IMR-90 (cell line): ENCODE results near the gene MAP2K6. TPM values are rescaled to one million over a fixed set of nuclear protein-coding genes. Genes with fewer than 3 reads are reported as not detected.

Source experiments
- ATAC-seq: fragments of 200-7000 bp; cut with Tn5 transposase; 2 replicates; pipeline ENCODE4 v1.9.1; 2020; ENCODE audit warnings: low read depth, mild to moderate bottlenecking, moderate library complexity
- BruUV-seq: library from RNA; stranded (reverse); fragments of 400-500 nt; replicated peaks from 2 replicates; lab custom pipeline; 2021; lab: Mats Ljungman, UMichigan
- CTCF ChIA-PET: fragments of 300-600 bp; formaldehyde crosslinking; extraction: SDS; loops from one replicate; lab custom pipeline; 2021; ENCODE audit warnings: antibody characterized with exemption; lab: Yijun Ruan, JAX
- POLR2A ChIA-PET: fragments of 300-600 bp; sonication (Branson Sonifier 250); formaldehyde crosslinking; loops from one replicate; lab custom pipeline; 2022; ENCODE audit warnings: antibody characterized with exemption; ENCODE audit not compliant: unreplicated experiment; lab: Charles Lee
- DNase-seq: peaks from one replicate; pipeline ENCODE4 v3.0.0; 2013
- H2AFZ ChIP-seq: replicated peaks from 2 replicates; pipeline ENCODE3; 2013; ENCODE audit warnings: low read length, mild to moderate bottlenecking; ENCODE audit not compliant: poor library complexity
- H2AK5ac ChIP-seq: 2 replicates; pipeline ENCODE4 v1.6.1; 2013; ENCODE audit warnings: low read depth, low read length, inconsistent platforms
- H2AK9ac ChIP-seq: replicated peaks from 2 replicates; pipeline ENCODE3; 2013; ENCODE audit warnings: mild to moderate bottlenecking, low read depth, low read length, moderate library complexity; ENCODE audit not compliant: poor library complexity
- H2BK120ac ChIP-seq: 2 replicates; pipeline ENCODE4 v1.6.1; 2013; ENCODE audit warnings: low read depth, low read length, inconsistent platforms
- H2BK15ac ChIP-seq: 3 replicates; pipeline ENCODE4 v1.6.1; 2013; ENCODE audit warnings: low read depth, low read length, inconsistent platforms
- H2BK20ac ChIP-seq: 2 replicates; pipeline ENCODE4 v1.6.1; 2013; ENCODE audit warnings: low read depth, mild to moderate bottlenecking, inconsistent platforms, low read length, moderate library complexity
- H2BK5ac ChIP-seq: 2 replicates; pipeline ENCODE4 v1.6.1; 2013; ENCODE audit warnings: mild to moderate bottlenecking, low read depth, low read length, inconsistent platforms; ENCODE audit not compliant: poor library complexity, severe bottlenecking
- H3K14ac ChIP-seq: replicated peaks from 2 replicates; pipeline ENCODE4 v1.6.1; 2013; ENCODE audit warnings: low read depth, low read length, inconsistent platforms
- H3K18ac ChIP-seq: 2 replicates; pipeline ENCODE4 v1.6.1; 2013; ENCODE audit warnings: low read depth, low read length, control low read depth
- H3K23ac ChIP-seq: 2 replicates; pipeline ENCODE4 v1.6.1; 2013; ENCODE audit warnings: low read depth, low read length, inconsistent platforms
- H3K27ac ChIP-seq: 2 replicates; pipeline ENCODE4 v1.5.1; 2013; ENCODE audit warnings: mild to moderate bottlenecking, control low read depth, low read length; ENCODE audit not compliant: insufficient read depth
- H3K27me3 ChIP-seq: 2 replicates; pipeline ENCODE4 v1.6.1; 2013; ENCODE audit warnings: low read length; ENCODE audit not compliant: control insufficient read depth, insufficient read depth
- H3K36me3 ChIP-seq: 2 replicates; pipeline ENCODE4 v1.6.1; 2013; ENCODE audit warnings: low read length, mixed read lengths; ENCODE audit not compliant: control insufficient read depth, insufficient read depth
- H3K4ac ChIP-seq: 2 replicates; pipeline ENCODE4 v1.6.1; 2013; ENCODE audit warnings: low read depth, low read length, inconsistent platforms
- H3K4me1 ChIP-seq: 2 replicates; pipeline ENCODE4 v1.6.1; 2013; ENCODE audit warnings: low read length, mixed read lengths; ENCODE audit not compliant: control insufficient read depth, insufficient read depth
- H3K4me2 ChIP-seq: 2 replicates; pipeline ENCODE4 v1.6.1; 2013; ENCODE audit warnings: low read depth, mild to moderate bottlenecking, control low read depth, low read length, moderate library complexity
- H3K4me3 ChIP-seq: 2 replicates; pipeline ENCODE4 v1.5.1; 2013; ENCODE audit warnings: low read depth, mild to moderate bottlenecking, control low read depth, low read length, moderate library complexity; ENCODE audit not compliant: insufficient read depth
- H3K56ac ChIP-seq: 2 replicates; pipeline ENCODE4 v1.6.1; 2013; ENCODE audit warnings: low read length, inconsistent platforms; ENCODE audit not compliant: insufficient read depth; ENCODE audit errors: extremely low read depth
- H3K79me1 ChIP-seq, 2 experiments: 2 replicates each; pipeline ENCODE4 v1.6.1; 2013; ENCODE audit warnings: low read length in 2 of 2, inconsistent platforms in 1 of 2, low read depth in 1 of 2
- H3K9ac ChIP-seq: 2 replicates; pipeline ENCODE4 v1.6.1; 2013; ENCODE audit warnings: low read depth, low read length, control low read depth
- H3K9me1 ChIP-seq: 2 replicates; pipeline ENCODE4 v1.6.1; 2013; ENCODE audit warnings: low read length, inconsistent platforms; ENCODE audit not compliant: insufficient read depth
- H3K9me3 ChIP-seq: 2 replicates; pipeline ENCODE4 v1.6.1; 2013; ENCODE audit warnings: low read length; ENCODE audit not compliant: control insufficient read depth, insufficient read depth
- H4K20me1 ChIP-seq: 2 replicates; pipeline ENCODE4 v1.6.1; 2013; ENCODE audit warnings: low read length, inconsistent platforms; ENCODE audit not compliant: insufficient read depth
- H4K5ac ChIP-seq: 2 replicates; pipeline ENCODE4 v1.6.1; 2013; ENCODE audit warnings: mild to moderate bottlenecking, low read depth, low read length, control low read depth
- H4K8ac ChIP-seq, 2 experiments: 2 replicates each; pipeline ENCODE4 v1.6.1; 2013; ENCODE audit warnings: low read depth in 2 of 2, low read length in 2 of 2, control low read depth in 1 of 2, inconsistent platforms in 1 of 2
- H4K91ac ChIP-seq: 2 replicates; pipeline ENCODE4 v1.6.1; 2013; ENCODE audit warnings: low read depth, low read length, inconsistent platforms; ENCODE audit not compliant: insufficient read depth
- CTCF ChIP-seq: conservative IDR thresholded peaks from 2 replicates; pipeline ENCODE4 v1.5.1; 2012; ENCODE audit warnings: mild to moderate bottlenecking, low read depth, low read length, improper control_type of control experiment
- RAD21 ChIP-seq: IDR thresholded peaks from 2 replicates; pipeline ENCODE4 v1.6.1; 2012; ENCODE audit warnings: low read length, improper control_type of control experiment
- RCOR1 ChIP-seq: IDR thresholded peaks from 2 replicates; pipeline ENCODE4 v1.6.1; 2012; ENCODE audit warnings: mild to moderate bottlenecking, low read length, improper control_type of control experiment; ENCODE audit not compliant: insufficient replicate concordance
- SMC3 ChIP-seq: fragments of 150-350 bp; IDR thresholded peaks from 2 replicates; pipeline ENCODE4 v1.6.1; 2016; ENCODE audit warnings: low read depth, mild to moderate bottlenecking, antibody characterized with exemption, low read length, moderate library complexity
- WGBS, 2 experiments: methylation state at CpG; one replicate each; pipeline versions ENCODE4 v1.1.5 to v1.1.7; 2013; ENCODE audit warnings: missing lambda C conversion rate in 2 of 2; ENCODE audit not compliant: insufficient read length in 1 of 2; ENCODE audit errors: extremely low coverage in 2 of 2; 5-methylcytosine and 5-hydroxymethylcytosine counted together
- dilution Hi-C: fragments of 300-500 bp; cut with HindIII; formaldehyde crosslinking; loops from one replicate; pipeline ENCODE4 v1.14.3; 2018; ENCODE audit warnings: low sequenced_read_pairs; ENCODE audit not compliant: unreplicated experiment
- in situ Hi-C: fragments of 300-500 bp; cut with MboI; formaldehyde crosslinking; loops from 3 replicates; pipeline ENCODE4 v1.14.3; 2019; ENCODE audit warnings: low sequenced_read_pairs, inconsistent platforms, mixed read lengths
- intact Hi-C: fragments of 100-400 bp; cut with micrococcal nuclease; formaldehyde crosslinking; loops from 2 replicates; pipeline ENCODE4 v1.10.0; 2022
- polyA plus RNA-seq, 3 experiments: library from polyadenylated mRNA; depleted of rRNA; stranded (reverse); fragments of >200 nt; gene quantifications; 2 replicates each; pipeline ENCODE4 v1.2.3, GENCODE V29; 2012; ENCODE audit warnings: low replicate concordance in 1 of 3
- total RNA-seq: library from RNA; depleted of rRNA; stranded (reverse); fragments of >200 nt; gene quantifications from 2 replicates; pipeline ENCODE4 v1.2.3, GENCODE V29; 2012

MAP2K6 gene
- total and polyA plus RNA-seq, 2 of the 4 experiments (the other 2 are of a cell fraction), result 2.4 to 5.7 TPM

- no peak overlapping the region; the same call in 1 of the 2 replicates for H3K18ac ChIP-seq
- in situ Hi-C loops (loop anchor here (10.0 kb wide), 1 partner anchor 1029 kb away; no protein-coding TSS in a partner anchor), dilution Hi-C loops (no loop called here), intact Hi-C loops (loop anchor here (1.0 to 10.0 kb wide), 8 partner anchors 41 to 1104 kb away; no protein-coding TSS in a partner anchor)
- CTCF ChIA-PET, result interaction anchor here (0.5 to 3.0 kb wide), 22 partner anchors 9 to 1236 kb away, joined by 3 to 15 read pairs (median 3); partner anchors contain the start of genes ABCA5 and MAP2K6
- DNase-seq (peak; percentile 71), ATAC-seq (peak; percentile 88)
- H3K14ac ChIP-seq, result no peak overlapping the region
- POLR2A ChIA-PET, result no interaction called here
- no peak overlapping the region for H3K4ac ChIP-seq
- no peak overlapping the region for H2AFZ ChIP-seq
- no peaks in the 10 kb centered on the region for H3K79me1 ChIP-seq
- H3K4me2 ChIP-seq, result no peak overlapping the region
- H4K20me1 ChIP-seq, result no peaks in the 10 kb centered on the region
- H3K9me1 ChIP-seq, result no peaks in the 10 kb centered on the region
- no peak overlapping the region for H2BK5ac ChIP-seq
- H3K4me1 ChIP-seq, result no peaks in the 10 kb centered on the region
- TF ChIP-seq RCOR1 (no peak), SMC3 (peak; percentile 83), CTCF (peak; percentile 97), RAD21 (peak; percentile 98)
- H3K27ac ChIP-seq, result no peak overlapping the region
- whole genome bisulfite sequencing, 2 experiments, result 28% methylated on average over 2 of the region's 9 CpGs; no CpG with 5 or more reads in 1 of the 2 experiments
- peak overlapping the region; percentile 31; the same call in 1 of the 3 replicates for H2BK15ac ChIP-seq
- H2BK20ac ChIP-seq, result 0 out of 2 replicates have a peak overlapping the region, but pooled peaks have one; percentile 18
- H3K36me3 ChIP-seq, result 0 out of 2 replicates have a peak, but pooled peaks cover 1% of the 10 kb centered on the region
- H3K4me3 ChIP-seq, result no peak overlapping the region
- H3K9me3 ChIP-seq, result no peaks in the 10 kb centered on the region
- no peaks in the 10 kb centered on the region for H3K27me3 ChIP-seq
- no TSS peak for BruUV-seq
- H3K23ac ChIP-seq, result no peak overlapping the region
- H4K5ac ChIP-seq, result no peak overlapping the region
- no peak overlapping the region for H3K9ac ChIP-seq
- H2BK120ac ChIP-seq, result no peak overlapping the region; the same call in 1 of the 2 replicates
- no peak overlapping the region for H4K8ac ChIP-seq
- no peak overlapping the region for H4K91ac ChIP-seq
- no peak overlapping the region for H3K56ac ChIP-seq
- H2AK5ac ChIP-seq, result 0 out of 2 replicates have a peak overlapping the region, but pooled peaks have one; percentile 43
- H2AK9ac ChIP-seq, result no peak overlapping the region
Observed at GRCh38 chr17:69525920-69526841, 111.7 kb downstream of the MAP2K6 start.
